OCI-LY3 (cell line): ENCODE results near the gene WNT6.

Experiments used
- EZH2phosphoT487 ChIP-seq: fragments of 200-600 bp; shearing (Covaris generic); IDR thresholded peaks from 2 replicates; pipeline ENCODE4 v1.6.1; 2018; ENCODE audit warnings: antibody characterized with exemption, mixed run types, low read depth
- TF ChIP-seq, protein P1 (sequence below): fragments of 200-600, 300-600 bp; sonication (generic); IDR thresholded peaks from 2 replicates; pipeline ENCODE4 v1.5.1; 2014; ENCODE audit warnings: antibody characterized with exemption, low read length, low read depth

DNA sequence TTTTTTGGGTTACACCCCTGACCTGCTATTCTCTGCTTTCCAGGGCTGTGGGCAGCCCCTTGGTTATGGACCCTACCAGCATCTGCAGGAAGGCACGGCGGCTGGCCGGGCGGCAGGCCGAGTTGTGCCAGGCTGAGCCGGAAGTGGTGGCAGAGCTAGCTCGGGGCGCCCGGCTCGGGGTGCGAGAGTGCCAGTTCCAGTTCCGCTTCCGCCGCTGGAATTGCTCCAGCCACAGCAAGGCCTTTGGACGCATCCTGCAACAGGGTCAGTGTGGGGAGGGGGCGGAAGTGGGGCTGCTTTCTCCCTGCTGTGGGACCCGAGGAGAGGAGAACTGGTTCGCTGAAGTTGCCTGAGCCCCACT is 11.4 kb downstream of the WNT6 start:
- TF ChIP-seq, protein P1, sequence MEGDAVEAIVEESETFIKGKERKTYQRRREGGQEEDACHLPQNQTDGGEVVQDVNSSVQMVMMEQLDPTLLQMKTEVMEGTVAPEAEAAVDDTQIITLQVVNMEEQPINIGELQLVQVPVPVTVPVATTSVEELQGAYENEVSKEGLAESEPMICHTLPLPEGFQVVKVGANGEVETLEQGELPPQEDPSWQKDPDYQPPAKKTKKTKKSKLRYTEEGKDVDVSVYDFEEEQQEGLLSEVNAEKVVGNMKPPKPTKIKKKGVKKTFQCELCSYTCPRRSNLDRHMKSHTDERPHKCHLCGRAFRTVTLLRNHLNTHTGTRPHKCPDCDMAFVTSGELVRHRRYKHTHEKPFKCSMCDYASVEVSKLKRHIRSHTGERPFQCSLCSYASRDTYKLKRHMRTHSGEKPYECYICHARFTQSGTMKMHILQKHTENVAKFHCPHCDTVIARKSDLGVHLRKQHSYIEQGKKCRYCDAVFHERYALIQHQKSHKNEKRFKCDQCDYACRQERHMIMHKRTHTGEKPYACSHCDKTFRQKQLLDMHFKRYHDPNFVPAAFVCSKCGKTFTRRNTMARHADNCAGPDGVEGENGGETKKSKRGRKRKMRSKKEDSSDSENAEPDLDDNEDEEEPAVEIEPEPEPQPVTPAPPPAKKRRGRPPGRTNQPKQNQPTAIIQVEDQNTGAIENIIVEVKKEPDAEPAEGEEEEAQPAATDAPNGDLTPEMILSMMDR, result no peak
- TF ChIP-seq EZH2phosphoT487, result no peak
